Gastroesophageal sphincter (tissue), 3 donors: ENCODE results near the gene YTHDF2.

Source experiments
- POLR2A ChIP-seq, 2 donors: fragments of 450-650 bp; IDR thresholded peaks; one replicate each; pipeline ENCODE4 v1.6.1; 2017; ENCODE audit warnings: antibody characterized with exemption in 2 of 2, mild to moderate bottlenecking in 2 of 2, moderate library complexity in 1 of 2
- TF ChIP-seq, protein P1 (sequence below), 4 experiments: fragments of 200-600 bp in 2 of 4; fragments of 450-650 bp in 2 of 4; sonication (generic) in 1 of 4; IDR thresholded peaks; one replicate each; pipeline ENCODE4 v1.5.1; 2017 to 2019; ENCODE audit warnings: antibody characterized with exemption in 4 of 4, mild to moderate bottlenecking in 2 of 4, moderate library complexity in 2 of 4

GRCh38 chr1:28811369-28811765 lies 74.6 kb downstream of the YTHDF2 start:
- TF ChIP-seq POLR2A (IDR thresholded peaks at IDR 0.05): no peak
- TF ChIP-seq, protein P1, sequence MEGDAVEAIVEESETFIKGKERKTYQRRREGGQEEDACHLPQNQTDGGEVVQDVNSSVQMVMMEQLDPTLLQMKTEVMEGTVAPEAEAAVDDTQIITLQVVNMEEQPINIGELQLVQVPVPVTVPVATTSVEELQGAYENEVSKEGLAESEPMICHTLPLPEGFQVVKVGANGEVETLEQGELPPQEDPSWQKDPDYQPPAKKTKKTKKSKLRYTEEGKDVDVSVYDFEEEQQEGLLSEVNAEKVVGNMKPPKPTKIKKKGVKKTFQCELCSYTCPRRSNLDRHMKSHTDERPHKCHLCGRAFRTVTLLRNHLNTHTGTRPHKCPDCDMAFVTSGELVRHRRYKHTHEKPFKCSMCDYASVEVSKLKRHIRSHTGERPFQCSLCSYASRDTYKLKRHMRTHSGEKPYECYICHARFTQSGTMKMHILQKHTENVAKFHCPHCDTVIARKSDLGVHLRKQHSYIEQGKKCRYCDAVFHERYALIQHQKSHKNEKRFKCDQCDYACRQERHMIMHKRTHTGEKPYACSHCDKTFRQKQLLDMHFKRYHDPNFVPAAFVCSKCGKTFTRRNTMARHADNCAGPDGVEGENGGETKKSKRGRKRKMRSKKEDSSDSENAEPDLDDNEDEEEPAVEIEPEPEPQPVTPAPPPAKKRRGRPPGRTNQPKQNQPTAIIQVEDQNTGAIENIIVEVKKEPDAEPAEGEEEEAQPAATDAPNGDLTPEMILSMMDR (IDR thresholded peaks at IDR 0.05): no peak
